Measurements from ENCODE around the gene DCAF11. TPM values are rescaled to one million over a fixed set of nuclear protein-coding genes. Genes with fewer than 3 reads are reported as not detected.

DCAF11 gene
- total and polyA plus RNA-seq, 2 of the 13 experiments (the other 11 are each of a cell fraction or from before 2014, with no cell fraction given) = 150 to 257 TPM

DNA sequence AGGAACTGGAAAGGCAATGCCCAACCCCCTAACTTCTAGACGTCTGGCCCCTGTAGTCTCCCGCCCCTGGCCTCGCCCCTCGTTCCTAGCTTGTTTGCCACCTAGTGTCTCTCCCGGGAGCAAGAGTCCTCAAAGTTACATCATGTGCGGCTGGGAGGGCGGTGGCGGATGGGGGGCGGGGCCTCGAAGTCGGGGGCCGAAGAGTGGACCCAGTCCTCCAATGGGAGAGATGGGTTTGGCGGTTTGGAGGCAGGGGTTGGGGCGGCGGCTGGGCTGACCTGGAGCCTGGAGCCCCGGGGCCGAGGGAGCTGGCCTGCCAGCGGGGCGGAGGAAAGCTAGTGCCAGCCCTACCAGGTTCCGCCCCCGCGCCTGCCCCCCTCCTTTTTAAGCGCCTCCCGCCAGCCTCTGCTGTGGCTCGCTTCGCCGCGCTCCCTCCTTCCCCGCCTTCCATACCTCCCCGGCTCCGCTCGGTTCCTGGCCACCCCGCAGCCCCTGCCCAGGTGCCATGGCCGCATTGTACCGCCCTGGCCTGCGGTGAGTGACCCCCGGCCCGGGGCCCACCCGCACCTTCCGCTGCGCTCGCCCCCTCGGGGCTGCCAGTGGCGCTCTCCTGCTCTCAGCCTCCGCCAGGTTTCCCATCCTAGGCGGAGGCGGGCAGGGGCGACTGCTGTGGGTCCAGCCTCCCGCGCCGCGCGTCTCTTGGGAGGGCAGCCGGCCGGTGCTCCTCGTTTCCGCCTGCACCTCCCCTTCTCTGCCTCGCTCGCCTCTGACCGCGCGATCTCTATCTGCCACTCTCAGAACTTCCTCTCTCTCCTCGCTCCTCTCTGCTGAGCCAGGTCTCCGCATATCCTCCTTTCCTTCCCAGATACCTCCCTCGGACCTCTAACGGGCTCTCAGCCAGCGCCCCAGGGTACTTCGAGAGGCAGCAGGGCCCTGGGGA lies 20.4 kb upstream of the DCAF11 start, which contains the start of gene PCK2 (continued):
- peak; percentile 78 for TF ChIP-seq HIVEP1 (CRISPR knock-in tag; IDR thresholded peaks at IDR 0.05)
- peak; percentile 10 for TF ChIP-seq ZNF282 (IDR thresholded peaks at IDR 0.05; ENCODE audit: partially characterized antibody)
- peak; percentile 82 for TF ChIP-seq TEAD3 (CRISPR knock-in tag; optimal IDR thresholded peaks at IDR 0.05; ENCODE audit: borderline replicate concordance)
- peak; percentile 86; the same call in 1 of the 2 replicates for TF ChIP-seq ZNF547 (CRISPR knock-in tag; IDR thresholded peaks at IDR 0.05)
- TF ChIP-seq ZNF546 (CRISPR knock-in tag; conservative IDR thresholded peaks at IDR 0.05) = peak; percentile 99
- peak; percentile 57; the same call in 1 of the 2 replicates for TF ChIP-seq XBP1 (CRISPR knock-in tag; IDR thresholded peaks at IDR 0.05)
- no peak; the same call in 1 of the 2 replicates for TF ChIP-seq ZKSCAN5 (CRISPR knock-in tag; IDR thresholded peaks at IDR 0.05)
- TF ChIP-seq FUBP1 (CRISPR knock-in tag; IDR thresholded peaks at IDR 0.05; ENCODE audit: borderline replicate concordance) = no peak
- TF ChIP-seq, protein P1, sequence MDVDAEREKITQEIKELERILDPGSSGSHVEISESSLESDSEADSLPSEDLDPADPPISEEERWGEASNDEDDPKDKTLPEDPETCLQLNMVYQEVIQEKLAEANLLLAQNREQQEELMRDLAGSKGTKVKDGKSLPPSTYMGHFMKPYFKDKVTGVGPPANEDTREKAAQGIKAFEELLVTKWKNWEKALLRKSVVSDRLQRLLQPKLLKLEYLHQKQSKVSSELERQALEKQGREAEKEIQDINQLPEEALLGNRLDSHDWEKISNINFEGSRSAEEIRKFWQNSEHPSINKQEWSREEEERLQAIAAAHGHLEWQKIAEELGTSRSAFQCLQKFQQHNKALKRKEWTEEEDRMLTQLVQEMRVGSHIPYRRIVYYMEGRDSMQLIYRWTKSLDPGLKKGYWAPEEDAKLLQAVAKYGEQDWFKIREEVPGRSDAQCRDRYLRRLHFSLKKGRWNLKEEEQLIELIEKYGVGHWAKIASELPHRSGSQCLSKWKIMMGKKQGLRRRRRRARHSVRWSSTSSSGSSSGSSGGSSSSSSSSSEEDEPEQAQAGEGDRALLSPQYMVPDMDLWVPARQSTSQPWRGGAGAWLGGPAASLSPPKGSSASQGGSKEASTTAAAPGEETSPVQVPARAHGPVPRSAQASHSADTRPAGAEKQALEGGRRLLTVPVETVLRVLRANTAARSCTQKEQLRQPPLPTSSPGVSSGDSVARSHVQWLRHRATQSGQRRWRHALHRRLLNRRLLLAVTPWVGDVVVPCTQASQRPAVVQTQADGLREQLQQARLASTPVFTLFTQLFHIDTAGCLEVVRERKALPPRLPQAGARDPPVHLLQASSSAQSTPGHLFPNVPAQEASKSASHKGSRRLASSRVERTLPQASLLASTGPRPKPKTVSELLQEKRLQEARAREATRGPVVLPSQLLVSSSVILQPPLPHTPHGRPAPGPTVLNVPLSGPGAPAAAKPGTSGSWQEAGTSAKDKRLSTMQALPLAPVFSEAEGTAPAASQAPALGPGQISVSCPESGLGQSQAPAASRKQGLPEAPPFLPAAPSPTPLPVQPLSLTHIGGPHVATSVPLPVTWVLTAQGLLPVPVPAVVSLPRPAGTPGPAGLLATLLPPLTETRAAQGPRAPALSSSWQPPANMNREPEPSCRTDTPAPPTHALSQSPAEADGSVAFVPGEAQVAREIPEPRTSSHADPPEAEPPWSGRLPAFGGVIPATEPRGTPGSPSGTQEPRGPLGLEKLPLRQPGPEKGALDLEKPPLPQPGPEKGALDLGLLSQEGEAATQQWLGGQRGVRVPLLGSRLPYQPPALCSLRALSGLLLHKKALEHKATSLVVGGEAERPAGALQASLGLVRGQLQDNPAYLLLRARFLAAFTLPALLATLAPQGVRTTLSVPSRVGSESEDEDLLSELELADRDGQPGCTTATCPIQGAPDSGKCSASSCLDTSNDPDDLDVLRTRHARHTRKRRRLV (CRISPR knock-in tag; IDR thresholded peaks at IDR 0.05) = peak; percentile 66; the same call in 1 of the 2 replicates
- peak; percentile 94 for TF ChIP-seq ZNF512 (CRISPR knock-in tag; IDR thresholded peaks at IDR 0.05)
- 0 out of 2 replicates have a peak, but pooled peaks have one; percentile 82 for TF ChIP-seq ZNF264 (CRISPR knock-in tag; IDR thresholded peaks at IDR 0.05)
- TF ChIP-seq, protein P2, sequence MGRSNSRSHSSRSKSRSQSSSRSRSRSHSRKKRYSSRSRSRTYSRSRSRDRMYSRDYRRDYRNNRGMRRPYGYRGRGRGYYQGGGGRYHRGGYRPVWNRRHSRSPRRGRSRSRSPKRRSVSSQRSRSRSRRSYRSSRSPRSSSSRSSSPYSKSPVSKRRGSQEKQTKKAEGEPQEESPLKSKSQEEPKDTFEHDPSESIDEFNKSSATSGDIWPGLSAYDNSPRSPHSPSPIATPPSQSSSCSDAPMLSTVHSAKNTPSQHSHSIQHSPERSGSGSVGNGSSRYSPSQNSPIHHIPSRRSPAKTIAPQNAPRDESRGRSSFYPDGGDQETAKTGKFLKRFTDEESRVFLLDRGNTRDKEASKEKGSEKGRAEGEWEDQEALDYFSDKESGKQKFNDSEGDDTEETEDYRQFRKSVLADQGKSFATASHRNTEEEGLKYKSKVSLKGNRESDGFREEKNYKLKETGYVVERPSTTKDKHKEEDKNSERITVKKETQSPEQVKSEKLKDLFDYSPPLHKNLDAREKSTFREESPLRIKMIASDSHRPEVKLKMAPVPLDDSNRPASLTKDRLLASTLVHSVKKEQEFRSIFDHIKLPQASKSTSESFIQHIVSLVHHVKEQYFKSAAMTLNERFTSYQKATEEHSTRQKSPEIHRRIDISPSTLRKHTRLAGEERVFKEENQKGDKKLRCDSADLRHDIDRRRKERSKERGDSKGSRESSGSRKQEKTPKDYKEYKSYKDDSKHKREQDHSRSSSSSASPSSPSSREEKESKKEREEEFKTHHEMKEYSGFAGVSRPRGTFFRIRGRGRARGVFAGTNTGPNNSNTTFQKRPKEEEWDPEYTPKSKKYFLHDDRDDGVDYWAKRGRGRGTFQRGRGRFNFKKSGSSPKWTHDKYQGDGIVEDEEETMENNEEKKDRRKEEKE (IDR thresholded peaks at IDR 0.05) = no peak
- TF ChIP-seq XRCC5 (optimal IDR thresholded peaks at IDR 0.05; ENCODE audit: low read length) = peak; percentile 34
- peak; percentile 96 for TF ChIP-seq ZNF20 (CRISPR knock-in tag; IDR thresholded peaks at IDR 0.05)
- peak; percentile 20 for TF ChIP-seq IRF1 (CRISPR knock-in tag; IDR thresholded peaks at IDR 0.05; ENCODE audit: low read depth)
